Activated gamma-delta T cell treated with Interleukin-2 at 50 U/mL for 16 hours (primary cell): Measurements from ENCODE around the gene SLCO3A1.
"Not testable (repeated sequence)": the region's sequence is repeated elsewhere in the genome, so short reads cannot be mapped to it uniquely, and the experiment has no call there.

Source experiments
- DNase-seq: peaks from one replicate; pipeline ENCODE4 v3.0.0-alpha.2; 2020

Gene SLCO3A1

GRCh38 chr15:91942720-91943394 is 89.3 kb downstream of the SLCO3A1 start:
- no peak for DNase-seq

- no peak for DNase-seq
Measured at GRCh38 chr15:91944331-91944730, 90.8 kb downstream of the SLCO3A1 start.

- DNase-seq: no peak
Measured at GRCh38 chr15:91945385-91945784, 91.9 kb downstream of the SLCO3A1 start.

- no peak for DNase-seq
Measured at GRCh38 chr15:91946075-91946474, 92.6 kb downstream of the SLCO3A1 start.

- DNase-seq: no peak
Measured at GRCh38 chr15:91946581-91947292, 93.2 kb downstream of the SLCO3A1 start.

- DNase-seq: no peak
Measured at GRCh38 chr15:91947293-91947679, 93.8 kb downstream of the SLCO3A1 start.

- no peak for DNase-seq
Measured at GRCh38 chr15:91947683-91948608, 94.4 kb downstream of the SLCO3A1 start.

- no peak for DNase-seq
Measured at GRCh38 chr15:91949361-91949760, 95.9 kb downstream of the SLCO3A1 start.

GRCh38 chr15:91950054-91950453 is 96.5 kb downstream of the SLCO3A1 start:
- DNase-seq: no peak

GRCh38 chr15:91950631-91951329 is 97.3 kb downstream of the SLCO3A1 start:
- DNase-seq: no peak

GRCh38 chr15:91952216-91952615 is 98.7 kb downstream of the SLCO3A1 start:
- DNase-seq: no peak

- DNase-seq: no peak
Measured at GRCh38 chr15:91953432-91953831, 99.9 kb downstream of the SLCO3A1 start.

GRCh38 chr15:91954292-91954691 is 100.8 kb downstream of the SLCO3A1 start:
- no peak for DNase-seq

- no peak for DNase-seq
Measured at GRCh38 chr15:91956026-91956723, 102.7 kb downstream of the SLCO3A1 start.

GRCh38 chr15:91961357-91961756 is 107.8 kb downstream of the SLCO3A1 start:
- DNase-seq: no peak

- DNase-seq: not testable (repeated sequence)
Measured at GRCh38 chr15:91963747-91964146, 110.2 kb downstream of the SLCO3A1 start.

GRCh38 chr15:91965501-91966193 is 112.1 kb downstream of the SLCO3A1 start:
- DNase-seq: no peak

- DNase-seq: no peak
Measured at GRCh38 chr15:91966194-91966552, 112.7 kb downstream of the SLCO3A1 start.

GRCh38 chr15:91967935-91968606 is 114.6 kb downstream of the SLCO3A1 start:
- no peak for DNase-seq

- no peak for DNase-seq
Measured at GRCh38 chr15:91968610-91969009, 115.1 kb downstream of the SLCO3A1 start.

GRCh38 chr15:91970142-91970541 is 116.6 kb downstream of the SLCO3A1 start:
- DNase-seq: no peak
